Vagina (tissue), 2 donors: ENCODE results near the gene RALGPS2.

Experiments used
- POLR2A ChIP-seq, 2 donors: fragments of 450-650 bp; IDR thresholded peaks; one replicate each; pipeline ENCODE4 v1.6.1; 2017; ENCODE audit warnings: antibody characterized with exemption in 2 of 2, mild to moderate bottlenecking in 2 of 2, moderate library complexity in 2 of 2
- TF ChIP-seq, protein P1 (sequence below), 3 experiments: fragments of 450-650 bp in 2 of 3; fragments of 200-600 bp in 1 of 3; sonication (generic) in 1 of 3; IDR thresholded peaks; one replicate each; pipeline ENCODE4 v1.5.1; 2017 to 2019; ENCODE audit warnings: antibody characterized with exemption in 3 of 3, mild to moderate bottlenecking in 2 of 3, moderate library complexity in 2 of 3

DNA sequence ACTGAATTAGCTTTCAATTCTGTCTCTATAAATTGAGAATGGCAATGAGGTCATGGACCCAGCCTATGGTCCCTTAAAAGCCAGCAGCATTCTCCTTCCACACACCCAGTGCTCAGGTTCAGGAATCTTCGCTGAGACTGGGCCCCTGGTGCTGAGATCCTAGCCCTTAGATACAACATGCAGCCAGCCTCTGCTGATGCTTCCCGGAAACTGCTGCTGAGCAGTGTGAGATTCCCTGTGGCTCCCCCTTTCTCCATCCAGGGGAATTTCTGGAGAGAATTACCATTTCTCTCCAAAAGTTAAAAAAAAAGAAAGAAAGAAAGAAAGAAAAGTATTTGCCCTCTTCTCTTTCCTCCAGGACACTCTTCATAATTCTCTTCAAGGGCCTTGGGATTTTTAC, 31.7 kb upstream of the RALGPS2 start:
- TF ChIP-seq, protein P1, sequence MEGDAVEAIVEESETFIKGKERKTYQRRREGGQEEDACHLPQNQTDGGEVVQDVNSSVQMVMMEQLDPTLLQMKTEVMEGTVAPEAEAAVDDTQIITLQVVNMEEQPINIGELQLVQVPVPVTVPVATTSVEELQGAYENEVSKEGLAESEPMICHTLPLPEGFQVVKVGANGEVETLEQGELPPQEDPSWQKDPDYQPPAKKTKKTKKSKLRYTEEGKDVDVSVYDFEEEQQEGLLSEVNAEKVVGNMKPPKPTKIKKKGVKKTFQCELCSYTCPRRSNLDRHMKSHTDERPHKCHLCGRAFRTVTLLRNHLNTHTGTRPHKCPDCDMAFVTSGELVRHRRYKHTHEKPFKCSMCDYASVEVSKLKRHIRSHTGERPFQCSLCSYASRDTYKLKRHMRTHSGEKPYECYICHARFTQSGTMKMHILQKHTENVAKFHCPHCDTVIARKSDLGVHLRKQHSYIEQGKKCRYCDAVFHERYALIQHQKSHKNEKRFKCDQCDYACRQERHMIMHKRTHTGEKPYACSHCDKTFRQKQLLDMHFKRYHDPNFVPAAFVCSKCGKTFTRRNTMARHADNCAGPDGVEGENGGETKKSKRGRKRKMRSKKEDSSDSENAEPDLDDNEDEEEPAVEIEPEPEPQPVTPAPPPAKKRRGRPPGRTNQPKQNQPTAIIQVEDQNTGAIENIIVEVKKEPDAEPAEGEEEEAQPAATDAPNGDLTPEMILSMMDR (IDR thresholded peaks at IDR 0.05) = no peak
- TF ChIP-seq POLR2A (IDR thresholded peaks at IDR 0.05) = no peak
